Astrocyte of the spinal cord (primary cell): ENCODE measurements around the gene NUFIP1.

ENCODE experiments used
- DNase-seq: peaks from one replicate; pipeline ENCODE4 v3.0.0; 2011; ENCODE audit warnings: low read depth, low spot score
- H3K4me3 ChIP-seq: 2 replicates; pipeline ENCODE4 v1.5.1; 2011; ENCODE audit warnings: low read depth, mild to moderate bottlenecking, low read length, moderate library complexity
- CTCF ChIP-seq: IDR thresholded peaks from 2 replicates; pipeline ENCODE4 v1.5.1; 2012; ENCODE audit warnings: low read depth, mild to moderate bottlenecking, low read length, inconsistent platforms
- in situ Hi-C: cut with HindIII; loops from 2 replicates; pipeline ENCODE4 v1.10.0; 2017; ENCODE audit warnings: low sequenced_read_pairs

NUFIP1 gene

GRCh38 chr13:44912278-44913016 is 76.8 kb downstream of the NUFIP1 start:
- in situ Hi-C loops: no loop called here
- no peak for TF ChIP-seq CTCF
- no peak for DNase-seq
- no peak overlapping the region for H3K4me3 ChIP-seq

GRCh38 chr13:44908712-44909111 is 80.6 kb downstream of the NUFIP1 start:
- TF ChIP-seq CTCF: no peak
- in situ Hi-C loops: no loop called here

GRCh38 chr13:44908266-44908665 is 81.0 kb downstream of the NUFIP1 start:
- DNase-seq: no peak
- no peak for TF ChIP-seq CTCF
- in situ Hi-C loops: no loop called here
- H3K4me3 ChIP-seq: no peak overlapping the region

More at GRCh38 chr13:44908712-44909111, 80.6 kb downstream of the NUFIP1 start:
- no peak overlapping the region for H3K4me3 ChIP-seq
- DNase-seq: no peak

- H3K4me3 ChIP-seq: no peak overlapping the region
- TF ChIP-seq CTCF: no peak
- DNase-seq: peak; percentile 78
Measured at GRCh38 chr13:44906713-44907112, 82.6 kb downstream of the NUFIP1 start.

GRCh38 chr13:44906230-44906629 is 83.0 kb downstream of the NUFIP1 start:
- TF ChIP-seq CTCF: no peak
- in situ Hi-C loops: no loop called here
- H3K4me3 ChIP-seq: no peak overlapping the region
- no peak for DNase-seq

More at GRCh38 chr13:44906713-44907112, 82.6 kb downstream of the NUFIP1 start:
- in situ Hi-C loops: no loop called here

GRCh38 chr13:44905556-44905955 is 83.7 kb downstream of the NUFIP1 start:
- in situ Hi-C loops: no loop called here
- peak; percentile 22 for DNase-seq
- TF ChIP-seq CTCF: no peak
- H3K4me3 ChIP-seq: no peak overlapping the region
